A549 treated with AZD9567 at 1 μM for 4 hours (cell line): ENCODE data around the gene USPL1. TPM values are rescaled to one million over a fixed set of nuclear protein-coding genes. Genes with fewer than 3 reads are reported as not detected.

ENCODE experiments used
- total RNA-seq: library from RNA; stranded (reverse); fragments of 200-300 nt; extraction: Qiagen RNA extraction; gene quantifications from 5 replicates; pipeline ENCODE4 v1.2.3, GENCODE V29; 2022; ENCODE audit not compliant: insufficient read depth

The USPL1 gene
- 13.9 to 22.8 TPM (median 16.8 TPM) in 5 replicates for total RNA-seq

GRCh38 chr13:30617315-30618185 is at the start of gene USPL1:
TSS of gene USPL1 (plus strand) at chr13:30617920. CDS start at chr13:30621141, 3,221 bp downstream.

Other genes with a start within 250 kb of the USPL1 start
- not detected in 5 replicates for gene UBE2L5, start 195.4 kb upstream of the USPL1 start, total RNA-seq
- 519 to 750 TPM (median 565 TPM) in 5 replicates for gene HMGB1, start 152.0 kb upstream of the USPL1 start, total RNA-seq
- 4.3 to 7.7 TPM (median 5.7 TPM) in 5 replicates for gene ALOX5AP, start 117.6 kb downstream of the USPL1 start, total RNA-seq